ENCODE results near the gene MX1.

DNA sequence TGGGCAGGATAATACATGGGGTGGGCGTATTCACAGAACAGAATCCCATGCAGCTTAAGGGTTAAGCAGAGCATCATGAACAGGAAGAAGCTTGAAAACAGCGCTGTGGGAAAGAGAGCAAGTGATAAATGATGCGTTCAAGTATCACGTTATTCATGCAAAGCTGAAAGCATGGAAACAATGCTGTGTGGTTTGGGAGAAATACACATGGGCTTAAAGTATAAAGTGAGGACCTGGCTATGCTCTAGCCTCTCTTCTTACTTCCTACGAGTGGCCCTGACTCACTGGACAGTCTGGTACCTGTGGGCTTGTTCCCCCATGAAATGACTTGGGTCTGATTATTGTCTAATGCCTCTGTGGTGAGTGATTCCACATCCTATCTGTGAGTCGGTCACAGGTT lies 56.3 kb downstream of the MX1 start:
- TF ChIP-seq EP300 (IDR thresholded peaks at IDR 0.05), result no peak
- TF ChIP-seq POLR2AphosphoS5 (IDR thresholded peaks at IDR 0.05), result peak in 1 of 3 donors; percentile 23
- no peak for TF ChIP-seq POLR2A (IDR thresholded peaks at IDR 0.05)

All from stomach (tissue), 4 donors.